Measurements from ENCODE around the gene KCNJ1.
A peak's percentile ranks its signal among the peaks of the same experiment; 100 is the strongest.

The KCNJ1 gene

GRCh38 chr11:128906185-128907050 lies 39.3 kb upstream of the KCNJ1 start:
- no peak for DNase-seq (ENCODE audit: low spot score in 2 of 2)
- Histone ChIP-seq H3K4me1 (peaks cover 6% of the 10 kb centered on the region; the same call in 1 of the 2 replicates), H3K36me3 (replicated peaks) (no peaks in the 10 kb centered on the region), H3K4me3 (peak overlapping the region; percentile 37), H3K27me3 (ENCODE audit: low read depth) (no peaks in the 10 kb centered on the region), H3K9me3 (no peaks in the 10 kb centered on the region)
- in situ Hi-C loops (cut with MboI; ENCODE audit: low sequenced_read_pairs) = no loop called here

- no peaks in the 10 kb centered on the region for H3K27me3 ChIP-seq (ENCODE audit: low read depth)
- in situ Hi-C loops (cut with MboI; ENCODE audit: low sequenced_read_pairs) = no loop called here
- no peaks in the 10 kb centered on the region for H3K9me3 ChIP-seq
- H3K4me1 ChIP-seq = peaks cover 6% of the 10 kb centered on the region; the same call in 1 of the 2 replicates
- H3K4me3 ChIP-seq = peak overlapping the region; percentile 37
- H3K36me3 ChIP-seq (replicated peaks) = no peaks in the 10 kb centered on the region
- DNase-seq (ENCODE audit: low spot score in 2 of 2) = peak; percentile 54 to 79
These were observed 38.5 kb upstream of the KCNJ1 start for GRCh38 chr11:128905345-128906184.

GRCh38 chr11:128904656-128905344 lies 37.7 kb upstream of the KCNJ1 start:
- peak overlapping the region; percentile 37 for H3K4me3 ChIP-seq
- no peaks in the 10 kb centered on the region for H3K36me3 ChIP-seq (replicated peaks)
- H3K27me3 ChIP-seq (ENCODE audit: low read depth) = no peaks in the 10 kb centered on the region
- H3K9me3 ChIP-seq = no peaks in the 10 kb centered on the region
- in situ Hi-C loops (cut with MboI; ENCODE audit: low sequenced_read_pairs) = no loop called here
- H3K4me1 ChIP-seq = peaks cover 6% of the 10 kb centered on the region; the same call in 1 of the 2 replicates
- peak; percentile 43 to 86 for DNase-seq (ENCODE audit: low spot score in 2 of 2)

GRCh38 chr11:128904303-128904655 lies 37.2 kb upstream of the KCNJ1 start:
- Histone ChIP-seq H3K27me3 (ENCODE audit: low read depth) (no peaks in the 10 kb centered on the region), H3K36me3 (replicated peaks) (no peaks in the 10 kb centered on the region), H3K9me3 (no peaks in the 10 kb centered on the region), H3K4me1 (peaks cover 6% of the 10 kb centered on the region; the same call in 1 of the 2 replicates), H3K4me3 (no peak overlapping the region)
- no peak for DNase-seq (ENCODE audit: low spot score in 2 of 2)
- in situ Hi-C loops (cut with MboI; ENCODE audit: low sequenced_read_pairs) = no loop called here

- in situ Hi-C loops (cut with MboI; ENCODE audit: low sequenced_read_pairs) = no loop called here
- Histone ChIP-seq H3K36me3 (replicated peaks) (no peaks in the 10 kb centered on the region), H3K9me3 (no peaks in the 10 kb centered on the region), H3K27me3 (ENCODE audit: low read depth) (no peaks in the 10 kb centered on the region), H3K4me3 (no peak overlapping the region), H3K4me1 (peaks cover 6% of the 10 kb centered on the region; the same call in 1 of the 2 replicates)
- DNase-seq (ENCODE audit: low spot score in 2 of 2) = no peak
These were observed 36.4 kb upstream of the KCNJ1 start for GRCh38 chr11:128903248-128904061.

GRCh38 chr11:128902515-128903066 lies 35.5 kb upstream of the KCNJ1 start:
- in situ Hi-C loops (cut with MboI; ENCODE audit: low sequenced_read_pairs) = no loop called here
- H3K4me3 ChIP-seq = no peak overlapping the region
- peaks cover 6% of the 10 kb centered on the region; the same call in 1 of the 2 replicates for H3K4me1 ChIP-seq
- no peaks in the 10 kb centered on the region for H3K9me3 ChIP-seq
- DNase-seq (ENCODE audit: low spot score in 2 of 2) = no peak
- no peaks in the 10 kb centered on the region for H3K27me3 ChIP-seq (ENCODE audit: low read depth)
- no peaks in the 10 kb centered on the region for H3K36me3 ChIP-seq (replicated peaks)

- H3K9me3 ChIP-seq = no peaks in the 10 kb centered on the region
- no peaks in the 10 kb centered on the region for H3K36me3 ChIP-seq (replicated peaks)
- in situ Hi-C loops (cut with MboI; ENCODE audit: low sequenced_read_pairs) = no loop called here
- no peak for DNase-seq (ENCODE audit: low spot score in 2 of 2)
- H3K4me1 ChIP-seq = peaks cover 6% of the 10 kb centered on the region; the same call in 1 of the 2 replicates
- no peak overlapping the region for H3K4me3 ChIP-seq
- no peaks in the 10 kb centered on the region for H3K27me3 ChIP-seq (ENCODE audit: low read depth)
These were observed 34.8 kb upstream of the KCNJ1 start for GRCh38 chr11:128901653-128902514.

- Histone ChIP-seq H3K4me3 (no peak overlapping the region), H3K4me1 (peaks cover 6% of the 10 kb centered on the region; the same call in 1 of the 2 replicates), H3K36me3 (replicated peaks) (no peaks in the 10 kb centered on the region), H3K9me3 (no peaks in the 10 kb centered on the region), H3K27me3 (ENCODE audit: low read depth) (no peaks in the 10 kb centered on the region)
- DNase-seq (ENCODE audit: low spot score in 2 of 2) = no peak
- in situ Hi-C loops (cut with MboI; ENCODE audit: low sequenced_read_pairs) = no loop called here
These were observed 33.4 kb upstream of the KCNJ1 start for GRCh38 chr11:128900468-128900867.

GRCh38 chr11:128898580-128899344 lies 31.7 kb upstream of the KCNJ1 start:
- no peak for DNase-seq (ENCODE audit: low spot score in 2 of 2)
- H3K4me3 ChIP-seq = no peak overlapping the region
- H3K27me3 ChIP-seq (ENCODE audit: low read depth) = no peaks in the 10 kb centered on the region
- H3K36me3 ChIP-seq (replicated peaks) = no peaks in the 10 kb centered on the region
- H3K9me3 ChIP-seq = no peaks in the 10 kb centered on the region
- H3K4me1 ChIP-seq = no peaks in the 10 kb centered on the region
- in situ Hi-C loops (cut with MboI; ENCODE audit: low sequenced_read_pairs) = loop anchor here (25.0 kb wide), 1 partner anchor 864 kb away; no protein-coding TSS in a partner anchor

GRCh38 chr11:128897826-128898225 lies 30.7 kb upstream of the KCNJ1 start:
- no peaks in the 10 kb centered on the region for H3K4me1 ChIP-seq
- in situ Hi-C loops (cut with MboI; ENCODE audit: low sequenced_read_pairs) = loop anchor here (25.0 kb wide), 1 partner anchor 864 kb away; no protein-coding TSS in a partner anchor
- no peak for DNase-seq (ENCODE audit: low spot score in 2 of 2)
- no peaks in the 10 kb centered on the region for H3K27me3 ChIP-seq (ENCODE audit: low read depth)
- H3K36me3 ChIP-seq (replicated peaks) = no peaks in the 10 kb centered on the region
- no peaks in the 10 kb centered on the region for H3K9me3 ChIP-seq
- H3K4me3 ChIP-seq = no peak overlapping the region

GRCh38 chr11:128896356-128896755 lies 29.3 kb upstream of the KCNJ1 start:
- Histone ChIP-seq H3K4me1 (no peaks in the 10 kb centered on the region), H3K4me3 (no peak overlapping the region), H3K27me3 (ENCODE audit: low read depth) (no peaks in the 10 kb centered on the region), H3K36me3 (replicated peaks) (no peaks in the 10 kb centered on the region), H3K9me3 (no peaks in the 10 kb centered on the region)
- DNase-seq (ENCODE audit: low spot score in 2 of 2) = no peak
- in situ Hi-C loops (cut with MboI; ENCODE audit: low sequenced_read_pairs) = loop anchor here (25.0 kb wide), 1 partner anchor 866 kb away; no protein-coding TSS in a partner anchor

All from HAP-1 (cell line).